Caco-2 (cell line): Measurements from ENCODE around the gene TSPAN32. TPM values are rescaled to one million over a fixed set of nuclear protein-coding genes. Genes with fewer than 3 reads are reported as not detected.
"Not testable (repeated sequence)": the region's sequence is repeated elsewhere in the genome, so short reads cannot be mapped to it uniquely, and the experiment has no call there.

Source experiments
- BruUV-seq: library from RNA; stranded (reverse); fragments of 400-500 nt; replicated peaks from 2 replicates; lab custom pipeline; 2021; lab: Mats Ljungman, UMichigan
- CTCF ChIA-PET: fragments of 300-600 bp; sonication (Branson Sonifier 250); formaldehyde crosslinking; loops from one replicate; lab custom pipeline; 2022; ENCODE audit warnings: antibody characterized with exemption; lab: Charles Lee
- POLR2A ChIA-PET: fragments of 300-600 bp; sonication (Branson Sonifier 250); formaldehyde crosslinking; loops from one replicate; lab custom pipeline; 2022; ENCODE audit warnings: antibody characterized with exemption; lab: Charles Lee
- DNase-seq, 2 experiments: peaks; one replicate each; pipeline versions ENCODE4 v3.0.0 to v3.0.0-alpha.2; 2020 to 2022
- H3K27me3 ChIP-seq: replicated peaks from 2 replicates; pipeline ENCODE4 v1.6.0; 2011; ENCODE audit warnings: low read length; ENCODE audit not compliant: control insufficient read depth, insufficient read depth
- H3K36me3 ChIP-seq: 2 replicates; pipeline ENCODE4 v1.5.1; 2011; ENCODE audit warnings: low read length; ENCODE audit not compliant: control insufficient read depth, insufficient read depth
- H3K4me1 ChIP-seq: fragments of 250-450 bp; sonication (Bioruptor Pico); 2 replicates; pipeline ENCODE4 v1.5.1; 2020; ENCODE audit warnings: mild to moderate bottlenecking
- H3K4me3 ChIP-seq: 2 replicates; pipeline ENCODE4 v1.5.1; 2011; ENCODE audit warnings: low read depth, mild to moderate bottlenecking, control low read depth, low read length
- H3K9me3 ChIP-seq: fragments of 250-450 bp; sonication (Bioruptor Pico); 2 replicates; pipeline ENCODE4 v1.5.1; 2020; ENCODE audit warnings: mild to moderate bottlenecking, moderate library complexity
- H3K27ac Mint-ChIP-seq: one replicate; pipeline ENCODE4 v1.8.0; 2022; ENCODE audit warnings: mixed read lengths; ENCODE audit not compliant: unreplicated experiment
- H3K27me3 Mint-ChIP-seq: one replicate; pipeline ENCODE4 v1.8.0; 2022; ENCODE audit warnings: mixed read lengths; ENCODE audit not compliant: insufficient read depth, unreplicated experiment
- H3K36me3 Mint-ChIP-seq: one replicate; pipeline ENCODE4 v1.8.0; 2022; ENCODE audit warnings: mild to moderate bottlenecking, mixed read lengths; ENCODE audit not compliant: insufficient read depth, unreplicated experiment
- H3K4me1 Mint-ChIP-seq: one replicate; pipeline ENCODE4 v1.8.0; 2022; ENCODE audit warnings: low read depth, mixed read lengths; ENCODE audit not compliant: unreplicated experiment
- H3K4me3 Mint-ChIP-seq: one replicate; pipeline ENCODE4 v1.8.0; 2022; ENCODE audit warnings: mild to moderate bottlenecking, moderate library complexity, mixed read lengths; ENCODE audit not compliant: unreplicated experiment
- H3K9me3 Mint-ChIP-seq: one replicate; pipeline ENCODE4 v1.8.0; 2022; ENCODE audit warnings: mixed read lengths; ENCODE audit not compliant: unreplicated experiment
- intact Hi-C: fragments of 100-400 bp; cut with micrococcal nuclease; formaldehyde crosslinking; loops from one replicate; pipeline ENCODE4 v1.10.0; 2022; ENCODE audit not compliant: unreplicated experiment
- total RNA-seq: library from RNA; stranded (reverse); gene quantifications from 2 replicates; pipeline ENCODE4 v1.2.3, GENCODE V29; 2022
- TF ChIP-seq, protein P1 (sequence below), 2 experiments: fragments of 200-600 bp in 1 of 2; IDR thresholded peaks; 1 replicate in 1 of 2; 2 replicates in 1 of 2; pipeline versions ENCODE4 v1.5.1 to v1.8.0; 2011 to 2022; ENCODE audit warnings: antibody characterized with exemption in 1 of 2, control low read depth in 1 of 2, inconsistent platforms in 1 of 2, low read depth in 1 of 2, low read length in 1 of 2, mild to moderate bottlenecking in 1 of 2, moderate library complexity in 1 of 2; ENCODE audit not compliant: insufficient read depth in 1 of 2, severe bottlenecking in 1 of 2, unreplicated experiment in 1 of 2

Gene TSPAN32
- total RNA-seq, 1 experiment from 2014 or later, result 1.2 TPM

DNA sequence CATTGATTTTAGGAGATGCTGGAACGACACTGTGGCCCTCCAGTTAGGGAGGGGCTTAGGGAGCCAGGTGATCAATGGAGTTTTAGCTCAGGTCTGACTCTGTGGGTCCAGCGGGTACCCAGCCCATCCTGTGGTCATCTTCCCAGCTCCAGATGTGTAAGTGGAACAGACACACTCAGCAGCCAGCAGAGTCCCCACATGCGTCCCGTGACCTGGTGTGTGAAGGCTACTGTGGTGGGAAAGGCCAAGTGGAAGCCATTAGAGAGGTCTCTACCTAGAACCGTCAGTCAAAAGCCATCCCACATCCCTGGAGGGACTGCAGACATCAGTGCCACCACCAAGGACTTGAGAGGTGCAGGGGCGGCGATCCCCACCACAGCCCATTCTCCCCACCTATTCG is 55.4 kb downstream of the TSPAN32 start:
- Mint-ChIP-seq H3K4me1 (peaks cover 11% of the 10 kb centered on the region), H3K27me3 (no peaks in the 10 kb centered on the region), H3K9me3 (no peaks in the 10 kb centered on the region), H3K4me3 (no peak overlapping the region), H3K27ac (no peak overlapping the region), H3K36me3 (no peaks in the 10 kb centered on the region)
- H3K4me3 ChIP-seq, result no peak overlapping the region
- DNase-seq, result no peak
- ChIA-PET CTCF (no interaction called here), POLR2A (no interaction called here)
- H3K4me1 ChIP-seq, result peaks cover 3% of the 10 kb centered on the region; the same call in 1 of the 2 replicates
- H3K27me3 ChIP-seq, result no peaks in the 10 kb centered on the region
- TF ChIP-seq, protein P1, sequence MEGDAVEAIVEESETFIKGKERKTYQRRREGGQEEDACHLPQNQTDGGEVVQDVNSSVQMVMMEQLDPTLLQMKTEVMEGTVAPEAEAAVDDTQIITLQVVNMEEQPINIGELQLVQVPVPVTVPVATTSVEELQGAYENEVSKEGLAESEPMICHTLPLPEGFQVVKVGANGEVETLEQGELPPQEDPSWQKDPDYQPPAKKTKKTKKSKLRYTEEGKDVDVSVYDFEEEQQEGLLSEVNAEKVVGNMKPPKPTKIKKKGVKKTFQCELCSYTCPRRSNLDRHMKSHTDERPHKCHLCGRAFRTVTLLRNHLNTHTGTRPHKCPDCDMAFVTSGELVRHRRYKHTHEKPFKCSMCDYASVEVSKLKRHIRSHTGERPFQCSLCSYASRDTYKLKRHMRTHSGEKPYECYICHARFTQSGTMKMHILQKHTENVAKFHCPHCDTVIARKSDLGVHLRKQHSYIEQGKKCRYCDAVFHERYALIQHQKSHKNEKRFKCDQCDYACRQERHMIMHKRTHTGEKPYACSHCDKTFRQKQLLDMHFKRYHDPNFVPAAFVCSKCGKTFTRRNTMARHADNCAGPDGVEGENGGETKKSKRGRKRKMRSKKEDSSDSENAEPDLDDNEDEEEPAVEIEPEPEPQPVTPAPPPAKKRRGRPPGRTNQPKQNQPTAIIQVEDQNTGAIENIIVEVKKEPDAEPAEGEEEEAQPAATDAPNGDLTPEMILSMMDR (IDR thresholded peaks at IDR 0.05; ENCODE audit: insufficient read depth in 1 of 2, low read depth in 1 of 2, low read length in 1 of 2, severe bottlenecking in 1 of 2, unreplicated experiment in 1 of 2), result no peak
- intact Hi-C loops, result no loop called here
- H3K9me3 ChIP-seq, result no peaks in the 10 kb centered on the region
- no peaks in the 10 kb centered on the region for H3K36me3 ChIP-seq
- BruUV-seq, result no TSS peak

DNA sequence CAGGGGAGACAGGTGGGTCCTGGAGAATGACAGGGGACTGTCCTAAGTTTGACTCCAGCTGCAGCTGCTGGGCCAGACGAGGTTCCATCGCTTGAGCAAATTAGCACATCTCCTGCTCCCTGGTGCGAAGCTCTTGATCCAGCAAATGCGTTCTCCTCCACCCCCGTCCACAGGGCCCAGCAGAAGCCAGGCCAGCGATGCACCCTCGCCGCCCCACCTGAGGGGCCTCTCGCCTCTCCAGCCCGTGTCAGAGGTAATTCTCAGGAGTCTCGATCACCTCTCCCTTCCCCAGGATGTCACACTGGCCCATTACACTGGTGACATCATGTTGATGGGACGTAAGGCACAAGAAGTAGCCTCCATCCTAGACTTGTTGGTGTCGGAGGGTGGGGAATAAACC is 55.8 kb downstream of the TSPAN32 start:
- H3K4me3 Mint-ChIP-seq, H3K27me3 Mint-ChIP-seq, H3K27me3 ChIP-seq, H3K36me3 ChIP-seq, intact Hi-C loops, BruUV-seq, CTCF ChIA-PET, H3K4me3 ChIP-seq, H3K27ac Mint-ChIP-seq, H3K36me3 Mint-ChIP-seq, H3K9me3 ChIP-seq, H3K9me3 Mint-ChIP-seq, DNase-seq, H3K4me1 Mint-ChIP-seq, H3K4me1 ChIP-seq: not testable (repeated sequence)
- POLR2A ChIA-PET, result interaction anchor here (0.6 kb wide), 1 partner anchor 154 kb away, joined by 4 read pairs; no protein-coding TSS in a partner anchor

DNA sequence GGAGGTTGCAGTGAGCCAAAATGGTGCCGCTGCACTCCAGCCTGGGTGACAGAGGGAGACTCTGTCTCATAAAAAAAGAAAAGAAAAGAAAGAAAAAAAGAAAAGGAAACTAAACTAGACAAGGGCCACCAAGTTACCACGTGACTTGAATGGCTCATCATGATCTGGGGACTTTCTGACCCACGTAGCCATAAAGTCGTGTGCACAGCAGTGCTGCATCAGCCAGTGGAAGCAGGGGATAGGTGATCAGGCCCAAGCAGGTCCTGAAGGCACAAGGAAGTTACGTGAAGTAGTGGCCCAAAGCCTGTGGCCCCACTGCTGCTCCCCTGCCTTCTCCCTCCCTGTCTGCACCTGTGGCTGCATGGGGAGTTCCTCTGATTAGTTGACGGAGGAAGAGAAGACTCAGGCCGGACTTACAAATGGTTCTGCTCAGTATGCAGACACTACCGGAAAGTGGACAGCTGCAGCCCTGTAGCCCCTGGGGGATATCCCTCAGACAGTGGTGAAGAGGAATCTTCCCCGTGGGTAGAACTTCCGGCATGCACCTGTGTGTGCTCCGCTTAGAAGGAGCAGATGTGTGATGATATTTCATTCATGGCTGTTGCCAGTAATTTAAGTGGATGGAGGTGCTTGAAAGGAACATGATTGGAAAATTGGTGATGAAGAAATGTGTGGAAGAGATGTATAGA is 57.1 kb downstream of the TSPAN32 start:
- Mint-ChIP-seq H3K27me3 (no peaks in the 10 kb centered on the region), H3K36me3 (no peaks in the 10 kb centered on the region), H3K4me3 (no peak overlapping the region), H3K4me1 (no peaks in the 10 kb centered on the region), H3K27ac (no peak overlapping the region), H3K9me3 (no peaks in the 10 kb centered on the region)
- Histone ChIP-seq H3K4me3 (no peak overlapping the region), H3K36me3 (no peaks in the 10 kb centered on the region), H3K4me1 (no peaks in the 10 kb centered on the region), H3K27me3 (no peaks in the 10 kb centered on the region), H3K9me3 (no peaks in the 10 kb centered on the region)
- no peak for DNase-seq
- ChIA-PET CTCF (interaction anchor here (0.8 kb wide), 1 partner anchor 53 kb away, joined by 7 read pairs; no protein-coding TSS in a partner anchor), POLR2A (interaction anchor here (0.5 kb wide), 1 partner anchor 175 kb away, joined by 4 read pairs; no protein-coding TSS in a partner anchor)
- no TSS peak for BruUV-seq
- intact Hi-C loops, result no loop called here
- TF ChIP-seq, protein P1 (IDR thresholded peaks at IDR 0.05; ENCODE audit: insufficient read depth in 1 of 2, low read depth in 1 of 2, low read length in 1 of 2, severe bottlenecking in 1 of 2, unreplicated experiment in 1 of 2), result no peak
